ENCODE data around the gene TOMM20. TPM values are rescaled to one million over a fixed set of nuclear protein-coding genes. Genes with fewer than 3 reads are reported as not detected.
"Not testable (repeated sequence)": the region's sequence is repeated elsewhere in the genome, so short reads cannot be mapped to it uniquely, and the experiment has no call there.

Gene TOMM20
- total and polyA plus RNA-seq, 2 experiments from 2014 or later, result 138 to 159 TPM

DNA sequence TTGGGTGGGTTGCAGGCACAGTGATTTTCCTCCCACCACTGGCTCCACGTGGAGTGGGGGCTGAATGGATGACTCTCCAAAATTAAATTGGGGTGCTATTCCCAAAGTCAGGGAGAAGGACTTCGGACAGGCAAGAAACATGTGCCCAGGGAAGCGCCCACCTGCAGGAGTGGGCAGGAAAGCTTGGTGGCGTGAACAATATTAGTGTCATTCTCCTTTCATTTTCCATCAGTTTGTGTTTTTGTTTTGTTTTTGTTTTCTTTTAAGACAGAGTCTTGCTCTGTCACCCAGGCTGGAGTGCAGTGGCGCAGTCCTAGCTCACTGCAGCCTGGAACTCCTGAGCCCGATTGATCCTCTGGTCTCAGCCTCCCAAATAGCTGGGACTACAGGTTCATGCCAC is 30.1 kb downstream of the TOMM20 start (continued):
- TF ChIP-seq, protein P1, sequence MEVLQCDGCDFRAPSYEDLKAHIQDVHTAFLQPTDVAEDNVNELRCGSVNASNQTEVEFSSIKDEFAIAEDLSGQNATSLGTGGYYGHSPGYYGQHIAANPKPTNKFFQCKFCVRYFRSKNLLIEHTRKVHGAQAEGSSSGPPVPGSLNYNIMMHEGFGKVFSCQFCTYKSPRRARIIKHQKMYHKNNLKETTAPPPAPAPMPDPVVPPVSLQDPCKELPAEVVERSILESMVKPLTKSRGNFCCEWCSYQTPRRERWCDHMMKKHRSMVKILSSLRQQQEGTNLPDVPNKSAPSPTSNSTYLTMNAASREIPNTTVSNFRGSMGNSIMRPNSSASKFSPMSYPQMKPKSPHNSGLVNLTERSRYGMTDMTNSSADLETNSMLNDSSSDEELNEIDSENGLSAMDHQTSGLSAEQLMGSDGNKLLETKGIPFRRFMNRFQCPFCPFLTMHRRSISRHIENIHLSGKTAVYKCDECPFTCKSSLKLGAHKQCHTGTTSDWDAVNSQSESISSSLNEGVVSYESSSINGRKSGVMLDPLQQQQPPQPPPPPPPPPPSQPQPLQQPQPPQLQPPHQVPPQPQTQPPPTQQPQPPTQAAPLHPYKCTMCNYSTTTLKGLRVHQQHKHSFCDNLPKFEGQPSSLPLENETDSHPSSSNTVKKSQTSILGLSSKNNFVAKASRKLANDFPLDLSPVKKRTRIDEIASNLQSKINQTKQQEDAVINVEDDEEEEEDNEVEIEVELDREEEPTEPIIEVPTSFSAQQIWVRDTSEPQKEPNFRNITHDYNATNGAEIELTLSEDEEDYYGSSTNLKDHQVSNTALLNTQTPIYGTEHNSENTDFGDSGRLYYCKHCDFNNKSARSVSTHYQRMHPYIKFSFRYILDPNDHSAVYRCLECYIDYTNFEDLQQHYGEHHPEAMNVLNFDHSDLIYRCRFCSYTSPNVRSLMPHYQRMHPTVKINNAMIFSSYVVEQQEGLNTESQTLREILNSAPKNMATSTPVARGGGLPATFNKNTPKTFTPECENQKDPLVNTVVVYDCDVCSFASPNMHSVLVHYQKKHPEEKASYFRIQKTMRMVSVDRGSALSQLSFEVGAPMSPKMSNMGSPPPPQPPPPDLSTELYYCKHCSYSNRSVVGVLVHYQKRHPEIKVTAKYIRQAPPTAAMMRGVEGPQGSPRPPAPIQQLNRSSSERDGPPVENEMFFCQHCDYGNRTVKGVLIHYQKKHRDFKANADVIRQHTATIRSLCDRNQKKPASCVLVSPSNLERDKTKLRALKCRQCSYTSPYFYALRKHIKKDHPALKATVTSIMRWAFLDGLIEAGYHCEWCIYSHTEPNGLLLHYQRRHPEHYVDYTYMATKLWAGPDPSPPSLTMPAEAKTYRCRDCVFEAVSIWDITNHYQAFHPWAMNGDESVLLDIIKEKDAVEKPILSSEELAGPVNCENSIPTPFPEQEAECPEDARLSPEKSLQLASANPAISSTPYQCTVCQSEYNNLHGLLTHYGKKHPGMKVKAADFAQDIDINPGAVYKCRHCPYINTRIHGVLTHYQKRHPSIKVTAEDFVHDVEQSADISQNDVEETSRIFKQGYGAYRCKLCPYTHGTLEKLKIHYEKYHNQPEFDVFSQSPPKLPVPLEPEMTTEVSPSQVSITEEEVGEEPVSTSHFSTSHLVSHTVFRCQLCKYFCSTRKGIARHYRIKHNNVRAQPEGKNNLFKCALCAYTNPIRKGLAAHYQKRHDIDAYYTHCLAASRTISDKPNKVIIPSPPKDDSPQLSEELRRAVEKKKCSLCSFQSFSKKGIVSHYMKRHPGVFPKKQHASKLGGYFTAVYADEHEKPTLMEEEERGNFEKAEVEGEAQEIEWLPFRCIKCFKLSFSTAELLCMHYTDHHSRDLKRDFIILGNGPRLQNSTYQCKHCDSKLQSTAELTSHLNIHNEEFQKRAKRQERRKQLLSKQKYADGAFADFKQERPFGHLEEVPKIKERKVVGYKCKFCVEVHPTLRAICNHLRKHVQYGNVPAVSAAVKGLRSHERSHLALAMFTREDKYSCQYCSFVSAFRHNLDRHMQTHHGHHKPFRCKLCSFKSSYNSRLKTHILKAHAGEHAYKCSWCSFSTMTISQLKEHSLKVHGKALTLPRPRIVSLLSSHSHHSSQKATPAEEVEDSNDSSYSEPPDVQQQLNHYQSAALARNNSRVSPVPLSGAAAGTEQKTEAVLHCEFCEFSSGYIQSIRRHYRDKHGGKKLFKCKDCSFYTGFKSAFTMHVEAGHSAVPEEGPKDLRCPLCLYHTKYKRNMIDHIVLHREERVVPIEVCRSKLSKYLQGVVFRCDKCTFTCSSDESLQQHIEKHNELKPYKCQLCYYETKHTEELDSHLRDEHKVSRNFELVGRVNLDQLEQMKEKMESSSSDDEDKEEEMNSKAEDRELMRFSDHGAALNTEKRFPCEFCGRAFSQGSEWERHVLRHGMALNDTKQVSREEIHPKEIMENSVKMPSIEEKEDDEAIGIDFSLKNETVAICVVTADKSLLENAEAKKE (CRISPR knock-in tag; IDR thresholded peaks at IDR 0.05), result no peak
- TF ChIP-seq STAT1 (IDR thresholded peaks at IDR 0.05; ENCODE audit: unreplicated experiment) (no peak), EZH2phosphoT487 (IDR thresholded peaks at IDR 0.05; ENCODE audit: unreplicated experiment) (no peak)
- TF ChIP-seq, protein P2, sequence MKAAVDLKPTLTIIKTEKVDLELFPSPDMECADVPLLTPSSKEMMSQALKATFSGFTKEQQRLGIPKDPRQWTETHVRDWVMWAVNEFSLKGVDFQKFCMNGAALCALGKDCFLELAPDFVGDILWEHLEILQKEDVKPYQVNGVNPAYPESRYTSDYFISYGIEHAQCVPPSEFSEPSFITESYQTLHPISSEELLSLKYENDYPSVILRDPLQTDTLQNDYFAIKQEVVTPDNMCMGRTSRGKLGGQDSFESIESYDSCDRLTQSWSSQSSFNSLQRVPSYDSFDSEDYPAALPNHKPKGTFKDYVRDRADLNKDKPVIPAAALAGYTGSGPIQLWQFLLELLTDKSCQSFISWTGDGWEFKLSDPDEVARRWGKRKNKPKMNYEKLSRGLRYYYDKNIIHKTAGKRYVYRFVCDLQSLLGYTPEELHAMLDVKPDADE (IDR thresholded peaks at IDR 0.05), result no peak
- TF ChIP-seq, protein P3, sequence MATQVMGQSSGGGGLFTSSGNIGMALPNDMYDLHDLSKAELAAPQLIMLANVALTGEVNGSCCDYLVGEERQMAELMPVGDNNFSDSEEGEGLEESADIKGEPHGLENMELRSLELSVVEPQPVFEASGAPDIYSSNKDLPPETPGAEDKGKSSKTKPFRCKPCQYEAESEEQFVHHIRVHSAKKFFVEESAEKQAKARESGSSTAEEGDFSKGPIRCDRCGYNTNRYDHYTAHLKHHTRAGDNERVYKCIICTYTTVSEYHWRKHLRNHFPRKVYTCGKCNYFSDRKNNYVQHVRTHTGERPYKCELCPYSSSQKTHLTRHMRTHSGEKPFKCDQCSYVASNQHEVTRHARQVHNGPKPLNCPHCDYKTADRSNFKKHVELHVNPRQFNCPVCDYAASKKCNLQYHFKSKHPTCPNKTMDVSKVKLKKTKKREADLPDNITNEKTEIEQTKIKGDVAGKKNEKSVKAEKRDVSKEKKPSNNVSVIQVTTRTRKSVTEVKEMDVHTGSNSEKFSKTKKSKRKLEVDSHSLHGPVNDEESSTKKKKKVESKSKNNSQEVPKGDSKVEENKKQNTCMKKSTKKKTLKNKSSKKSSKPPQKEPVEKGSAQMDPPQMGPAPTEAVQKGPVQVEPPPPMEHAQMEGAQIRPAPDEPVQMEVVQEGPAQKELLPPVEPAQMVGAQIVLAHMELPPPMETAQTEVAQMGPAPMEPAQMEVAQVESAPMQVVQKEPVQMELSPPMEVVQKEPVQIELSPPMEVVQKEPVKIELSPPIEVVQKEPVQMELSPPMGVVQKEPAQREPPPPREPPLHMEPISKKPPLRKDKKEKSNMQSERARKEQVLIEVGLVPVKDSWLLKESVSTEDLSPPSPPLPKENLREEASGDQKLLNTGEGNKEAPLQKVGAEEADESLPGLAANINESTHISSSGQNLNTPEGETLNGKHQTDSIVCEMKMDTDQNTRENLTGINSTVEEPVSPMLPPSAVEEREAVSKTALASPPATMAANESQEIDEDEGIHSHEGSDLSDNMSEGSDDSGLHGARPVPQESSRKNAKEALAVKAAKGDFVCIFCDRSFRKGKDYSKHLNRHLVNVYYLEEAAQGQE (IDR thresholded peaks at IDR 0.05; ENCODE audit: unreplicated experiment), result no peak

DNA sequence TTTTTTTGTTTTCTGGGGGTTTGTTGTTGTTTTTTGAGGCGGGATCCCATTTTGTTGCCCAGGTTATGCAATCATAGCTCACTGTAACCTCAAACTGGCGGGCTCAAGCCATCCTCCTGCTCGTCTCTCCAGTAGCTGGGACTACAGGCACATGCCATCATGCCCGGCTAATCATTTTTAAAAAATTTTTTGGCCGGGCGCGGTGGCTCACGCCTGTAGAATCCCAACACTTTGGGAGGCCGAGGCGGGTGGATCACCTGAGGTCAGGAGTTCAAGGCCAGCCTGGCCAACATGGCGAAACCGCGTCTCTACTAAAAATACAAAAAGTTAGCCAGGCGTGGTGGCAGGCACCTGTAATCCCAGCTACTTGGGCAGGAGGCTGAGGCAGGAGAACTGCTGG is 31.1 kb downstream of the TOMM20 start:
- H3K36me3 ChIP-seq (ENCODE audit: insufficient read depth); H3K9me3 Mint-ChIP-seq; H3K36me3 Mint-ChIP-seq (ENCODE audit: low read depth); H2AFZ ChIP-seq; H3K4me3 Mint-ChIP-seq; H4K20me1 ChIP-seq (replicated peaks; ENCODE audit: insufficient read depth); ATAC-seq; H3K27ac ChIP-seq (ENCODE audit: low read depth); H3K79me2 ChIP-seq (replicated peaks; ENCODE audit: insufficient read depth); H3K27ac Mint-ChIP-seq; H3K27me3 Mint-ChIP-seq (ENCODE audit: insufficient read depth, low read depth, poor library complexity); H3K4me1 ChIP-seq (ENCODE audit: insufficient read depth); H3K4me3 ChIP-seq; H3K4me1 Mint-ChIP-seq; H3F3A ChIP-seq (replicated peaks; ENCODE audit: low read depth); H3K27me3 ChIP-seq (ENCODE audit: insufficient read depth); DNase-seq (ENCODE audit: low spot score); H3K4me2 ChIP-seq; H3K9me2 ChIP-seq (ENCODE audit: insufficient read depth): not testable (repeated sequence)
